Endothelial cell (in vitro differentiated cells): ENCODE data around the gene C19orf33. TPM values are rescaled to one million over a fixed set of nuclear protein-coding genes. Genes with fewer than 3 reads are reported as not detected.

Experiments
- DNase-seq: peaks from one replicate; pipeline ENCODE4 v3.0.0; 2021; ENCODE audit warnings: low spot score
- H3K27ac Mint-ChIP-seq: one replicate; pipeline ENCODE4 v1.8.0; 2021; ENCODE audit warnings: mixed read lengths, inconsistent platforms; ENCODE audit not compliant: unreplicated experiment
- H3K27me3 Mint-ChIP-seq: one replicate; pipeline ENCODE4 v1.8.0; 2021; ENCODE audit warnings: mild to moderate bottlenecking, moderate library complexity, mixed read lengths, inconsistent platforms; ENCODE audit not compliant: unreplicated experiment
- H3K36me3 Mint-ChIP-seq: one replicate; pipeline ENCODE4 v1.8.0; 2021; ENCODE audit warnings: mild to moderate bottlenecking, low read depth, mixed read lengths, inconsistent platforms; ENCODE audit not compliant: unreplicated experiment
- H3K4me1 Mint-ChIP-seq: one replicate; pipeline ENCODE4 v1.8.0; 2021; ENCODE audit warnings: mild to moderate bottlenecking, mixed read lengths, inconsistent platforms; ENCODE audit not compliant: unreplicated experiment
- H3K4me3 Mint-ChIP-seq: one replicate; pipeline ENCODE4 v1.8.0; 2021; ENCODE audit warnings: mild to moderate bottlenecking, mixed read lengths, inconsistent platforms; ENCODE audit not compliant: unreplicated experiment
- H3K9me3 Mint-ChIP-seq: one replicate; pipeline ENCODE4 v1.8.0; 2021; ENCODE audit warnings: mixed read lengths, inconsistent platforms; ENCODE audit not compliant: unreplicated experiment
- total RNA-seq: library from RNA; stranded (reverse); fragmentation: NEBNext Ultra II Directional; extraction: Animal tissue kit (Norgen Biotek cat#: 25700); gene quantifications from one replicate; pipeline ENCODE4 v1.2.1, GENCODE V29; 2021; ENCODE audit not compliant: unreplicated experiment
- TF ChIP-seq, protein P1 (sequence below): fragments of 200-600 bp; sonication (generic); IDR thresholded peaks from one replicate; pipeline ENCODE4 v1.5.0; 2021; ENCODE audit warnings: antibody characterized with exemption; ENCODE audit not compliant: unreplicated experiment

C19orf33 gene
- total RNA-seq, 1 donor from 2014 or later: 2.7 TPM

GRCh38 chr19:38310986-38311385 lies 6.9 kb downstream of the C19orf33 start:
- H3K9me3 Mint-ChIP-seq: no peaks in the 10 kb centered on the region
- H3K4me3 Mint-ChIP-seq: no peak overlapping the region
- no peaks in the 10 kb centered on the region for H3K4me1 Mint-ChIP-seq
- peaks cover 15% of the 10 kb centered on the region for H3K36me3 Mint-ChIP-seq
- TF ChIP-seq, protein P1, sequence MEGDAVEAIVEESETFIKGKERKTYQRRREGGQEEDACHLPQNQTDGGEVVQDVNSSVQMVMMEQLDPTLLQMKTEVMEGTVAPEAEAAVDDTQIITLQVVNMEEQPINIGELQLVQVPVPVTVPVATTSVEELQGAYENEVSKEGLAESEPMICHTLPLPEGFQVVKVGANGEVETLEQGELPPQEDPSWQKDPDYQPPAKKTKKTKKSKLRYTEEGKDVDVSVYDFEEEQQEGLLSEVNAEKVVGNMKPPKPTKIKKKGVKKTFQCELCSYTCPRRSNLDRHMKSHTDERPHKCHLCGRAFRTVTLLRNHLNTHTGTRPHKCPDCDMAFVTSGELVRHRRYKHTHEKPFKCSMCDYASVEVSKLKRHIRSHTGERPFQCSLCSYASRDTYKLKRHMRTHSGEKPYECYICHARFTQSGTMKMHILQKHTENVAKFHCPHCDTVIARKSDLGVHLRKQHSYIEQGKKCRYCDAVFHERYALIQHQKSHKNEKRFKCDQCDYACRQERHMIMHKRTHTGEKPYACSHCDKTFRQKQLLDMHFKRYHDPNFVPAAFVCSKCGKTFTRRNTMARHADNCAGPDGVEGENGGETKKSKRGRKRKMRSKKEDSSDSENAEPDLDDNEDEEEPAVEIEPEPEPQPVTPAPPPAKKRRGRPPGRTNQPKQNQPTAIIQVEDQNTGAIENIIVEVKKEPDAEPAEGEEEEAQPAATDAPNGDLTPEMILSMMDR: no peak
- DNase-seq: no peak
- H3K27me3 Mint-ChIP-seq: peaks cover 2% of the 10 kb centered on the region
- no peak overlapping the region for H3K27ac Mint-ChIP-seq

DNA sequence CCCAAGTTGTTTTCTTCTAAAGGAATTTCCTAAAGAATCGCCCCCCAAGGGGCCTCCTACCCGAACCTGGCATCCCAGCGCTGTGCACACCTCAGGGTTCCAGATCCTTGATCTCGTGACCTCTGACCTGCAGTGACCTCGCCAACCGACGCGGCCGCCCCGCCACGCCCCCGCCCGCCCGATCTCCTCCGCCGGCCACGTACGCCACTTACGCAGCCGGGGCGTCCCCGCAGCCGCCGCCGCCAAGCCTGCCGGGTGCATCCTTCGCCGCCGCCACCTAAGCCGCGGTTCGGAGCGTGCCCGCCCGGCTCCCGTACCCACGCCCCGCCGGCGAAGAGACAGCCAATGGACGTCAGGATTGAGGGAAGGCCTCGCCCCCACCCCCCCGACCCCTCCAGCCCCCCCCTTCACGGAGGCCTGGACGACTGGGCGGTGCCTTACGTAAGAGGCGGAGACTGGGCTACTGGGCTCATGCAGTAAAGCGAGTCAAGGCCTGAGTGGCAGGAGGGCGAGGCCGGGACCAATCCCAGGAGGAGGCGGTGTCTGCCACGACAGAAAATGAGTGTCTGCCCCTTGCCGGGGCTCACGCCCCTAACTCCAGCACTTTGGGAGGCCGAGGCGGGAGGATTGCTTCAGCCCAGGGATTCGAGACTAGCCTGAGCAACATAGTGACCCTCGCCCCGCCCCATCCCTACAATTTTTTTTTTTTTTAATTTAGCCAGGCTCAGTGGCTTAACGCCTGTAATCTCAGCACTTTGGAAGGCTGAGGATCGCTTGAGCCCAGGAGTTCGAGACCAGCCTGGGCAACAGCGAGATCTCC lies 11.8 kb downstream of the C19orf33 start, which contains the start of gene YIF1B:
Gene YIF1B, minus strand, starts transcription at position 291 of the 820 bp plus-strand sequence. Its CDS starts 30 bp downstream, at position 261.
- H3K36me3 Mint-ChIP-seq: peaks cover 5% of the 10 kb centered on the region
- peaks cover 24% of the 10 kb centered on the region for H3K4me1 Mint-ChIP-seq
- H3K9me3 Mint-ChIP-seq: no peaks in the 10 kb centered on the region
- no peak within 1 kb of the TSS for H3K27ac Mint-ChIP-seq
- H3K4me3 Mint-ChIP-seq: peak within 1 kb of the TSS; percentile 95
- DNase-seq: peak; percentile 91
- H3K27me3 Mint-ChIP-seq: peaks cover 14% of the 10 kb centered on the region
- TF ChIP-seq, protein P1: no peak

DNA sequence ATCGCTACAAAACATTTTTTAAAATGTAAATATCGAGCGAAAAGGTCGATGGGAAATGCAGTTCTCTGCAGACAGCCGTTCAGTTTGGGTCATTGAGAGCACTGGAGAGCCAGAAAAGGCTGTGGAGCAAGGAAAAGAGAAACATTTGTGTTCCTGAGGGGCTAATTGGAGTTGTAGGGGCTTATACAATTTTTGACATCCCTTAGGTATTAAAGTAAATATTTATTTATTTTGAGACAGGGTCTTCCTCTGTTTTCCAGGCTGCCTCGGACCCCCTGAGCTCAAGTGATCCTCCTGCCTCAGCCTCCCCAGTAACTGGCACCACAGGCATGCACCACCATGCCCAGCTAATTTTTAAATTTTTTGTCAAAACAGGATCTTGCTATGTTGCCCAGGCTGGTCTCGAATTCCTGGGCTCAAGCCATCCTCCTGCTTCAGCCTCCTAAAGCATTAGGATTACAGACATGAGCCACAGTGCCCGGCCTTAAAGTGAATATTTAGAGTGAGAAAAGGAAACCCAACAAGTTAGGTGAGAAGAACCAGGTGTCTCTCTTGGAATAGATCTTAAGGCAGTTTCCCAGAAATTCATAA lies 12.5 kb downstream of the C19orf33 start:
- DNase-seq: no peak
- H3K27ac Mint-ChIP-seq: peak overlapping the region; percentile 37
- peaks cover 31% of the 10 kb centered on the region for H3K4me1 Mint-ChIP-seq
- peaks cover 17% of the 10 kb centered on the region for H3K27me3 Mint-ChIP-seq
- peak overlapping the region; percentile 77 for H3K4me3 Mint-ChIP-seq
- no peaks in the 10 kb centered on the region for H3K9me3 Mint-ChIP-seq
- TF ChIP-seq, protein P1: no peak
- H3K36me3 Mint-ChIP-seq: peaks cover 5% of the 10 kb centered on the region

- peak overlapping the region; percentile 37 for H3K27ac Mint-ChIP-seq
- H3K4me3 Mint-ChIP-seq: peak overlapping the region; percentile 77
- peaks cover 37% of the 10 kb centered on the region for H3K4me1 Mint-ChIP-seq
- peaks cover 18% of the 10 kb centered on the region for H3K27me3 Mint-ChIP-seq
- no peak for DNase-seq
- no peaks in the 10 kb centered on the region for H3K9me3 Mint-ChIP-seq
- TF ChIP-seq, protein P1: no peak
- peaks cover 5% of the 10 kb centered on the region for H3K36me3 Mint-ChIP-seq
Observed at GRCh38 chr19:38317104-38317612, 13.1 kb downstream of the C19orf33 start.

DNA sequence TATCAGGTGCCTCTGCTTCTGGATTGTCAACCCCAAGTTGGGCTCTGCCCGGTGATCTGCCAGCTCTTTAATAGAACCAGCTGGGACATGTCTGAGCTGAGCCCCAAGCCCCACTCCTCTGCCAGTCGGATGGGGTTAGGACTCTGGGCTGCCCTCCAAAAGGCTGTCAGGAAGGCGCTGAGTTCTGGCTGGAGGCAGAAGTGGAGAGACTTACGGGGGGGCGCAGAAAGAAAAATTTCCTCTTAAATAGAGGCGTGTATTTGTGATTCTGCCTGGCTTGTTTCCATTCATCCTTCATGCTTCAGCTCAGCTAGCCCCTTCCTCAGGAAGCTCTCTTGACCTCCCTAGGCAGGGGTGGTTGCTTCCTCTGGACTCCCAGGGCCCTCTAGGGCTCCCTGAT lies 14.6 kb downstream of the C19orf33 start:
- Mint-ChIP-seq H3K27ac (no peak overlapping the region), H3K4me1 (peaks cover 42% of the 10 kb centered on the region), H3K9me3 (no peaks in the 10 kb centered on the region), H3K36me3 (peaks cover 3% of the 10 kb centered on the region), H3K27me3 (peaks cover 18% of the 10 kb centered on the region), H3K4me3 (peak overlapping the region; percentile 81)
- TF ChIP-seq, protein P1: no peak
- DNase-seq: no peak
